H9 (cell line): ENCODE measurements around the gene MICB. TPM values are rescaled to one million over a fixed set of nuclear protein-coding genes. Genes with fewer than 3 reads are reported as not detected.

ENCODE experiments used
- DNase-seq: peaks from one replicate; pipeline ENCODE4 v3.0.0-alpha.2; 2017
- H2AFZ ChIP-seq: one replicate; pipeline ENCODE4 v1.6.1; 2013; ENCODE audit warnings: mild to moderate bottlenecking, low read length, control low read depth, moderate library complexity
- H2AK5ac ChIP-seq: 2 replicates; pipeline ENCODE4 v1.6.1; 2013; ENCODE audit warnings: low read length, control low read depth, mixed read lengths; ENCODE audit not compliant: insufficient read length
- H2BK120ac ChIP-seq: one replicate; pipeline ENCODE4 v1.6.1; 2013; ENCODE audit warnings: low read depth, mild to moderate bottlenecking, low read length, control low read depth, inconsistent platforms; ENCODE audit not compliant: poor library complexity, severe bottlenecking
- H2BK12ac ChIP-seq: 2 replicates; pipeline ENCODE4 v1.6.1; 2013; ENCODE audit warnings: low read length, control low read depth, mixed read lengths, low read depth; ENCODE audit not compliant: insufficient read length
- H2BK15ac ChIP-seq: 2 replicates; pipeline ENCODE4 v1.6.1; 2013; ENCODE audit warnings: low read depth, low read length, control low read depth
- H2BK20ac ChIP-seq: one replicate; pipeline ENCODE4 v1.6.1; 2013; ENCODE audit warnings: low read depth, mild to moderate bottlenecking, low read length, control low read depth, inconsistent platforms; ENCODE audit not compliant: poor library complexity, severe bottlenecking
- H2BK5ac ChIP-seq: 2 replicates; pipeline ENCODE4 v1.6.1; 2013; ENCODE audit warnings: low read length, control low read depth, mixed read lengths; ENCODE audit not compliant: insufficient read length
- H3K14ac ChIP-seq: 2 replicates; pipeline ENCODE4 v1.6.1; 2013; ENCODE audit warnings: low read length, control low read depth; ENCODE audit not compliant: insufficient read depth
- H3K18ac ChIP-seq: 2 replicates; pipeline ENCODE4 v1.6.1; 2013; ENCODE audit warnings: low read depth, mild to moderate bottlenecking, mixed read lengths, low read length, control low read depth; ENCODE audit not compliant: insufficient read length
- H3K23ac ChIP-seq: 2 replicates; pipeline ENCODE4 v1.6.1; 2013; ENCODE audit warnings: low read length, control low read depth, mixed read lengths, low read depth; ENCODE audit not compliant: insufficient read length
- H3K23me2 ChIP-seq: 2 replicates; pipeline ENCODE4 v1.6.1; 2013; ENCODE audit warnings: low read depth, mild to moderate bottlenecking, mixed read lengths, low read length, control low read depth; ENCODE audit not compliant: insufficient read length, poor library complexity, severe bottlenecking
- H3K27ac ChIP-seq: 2 replicates; pipeline ENCODE4 v1.5.1; 2013; ENCODE audit warnings: low read length, control low read depth, mixed read lengths, low read depth; ENCODE audit not compliant: insufficient read length
- H3K27me3 ChIP-seq: 2 replicates; pipeline ENCODE4 v1.6.1; 2013; ENCODE audit warnings: low read length, control low read depth, inconsistent platforms; ENCODE audit not compliant: insufficient read depth
- H3K4ac ChIP-seq: 2 replicates; pipeline ENCODE4 v1.6.1; 2013; ENCODE audit warnings: low read depth, mild to moderate bottlenecking, control low read depth, inconsistent platforms, low read length, moderate library complexity
- H3K4me1 ChIP-seq: 2 replicates; pipeline ENCODE4 v1.6.1; 2013; ENCODE audit warnings: low read length, control low read depth, inconsistent platforms; ENCODE audit not compliant: insufficient read depth
- H3K4me2 ChIP-seq: 2 replicates; pipeline ENCODE4 v1.6.1; 2013; ENCODE audit warnings: low read length, control low read depth, mixed read lengths; ENCODE audit not compliant: insufficient read length, insufficient read depth
- H3K56ac ChIP-seq: 2 replicates; pipeline ENCODE4 v1.6.1; 2013; ENCODE audit warnings: low read depth, mild to moderate bottlenecking, mixed read lengths, low read length, control low read depth; ENCODE audit not compliant: insufficient read length
- H3K79me1 ChIP-seq: 2 replicates; pipeline ENCODE4 v1.6.1; 2013; ENCODE audit warnings: low read depth, mild to moderate bottlenecking, moderate library complexity, low read length, control low read depth, inconsistent platforms; ENCODE audit not compliant: insufficient read depth, poor library complexity, severe bottlenecking
- H3K79me2 ChIP-seq: 2 replicates; pipeline ENCODE4 v1.6.1; 2013; ENCODE audit warnings: low read length, control low read depth, inconsistent platforms; ENCODE audit not compliant: insufficient read depth
- H3K9ac ChIP-seq: 2 replicates; pipeline ENCODE4 v1.6.1; 2013; ENCODE audit warnings: low read length, control low read depth, mixed read lengths; ENCODE audit not compliant: insufficient read length; ENCODE audit errors: extremely low read depth
- H3K9me3 ChIP-seq: one replicate; pipeline ENCODE4 v1.6.1; 2013; ENCODE audit warnings: low read depth, low read length, inconsistent platforms; ENCODE audit not compliant: control insufficient read depth
- H3T11ph ChIP-seq: one replicate; pipeline ENCODE4 v1.6.1; 2013; ENCODE audit warnings: mild to moderate bottlenecking, low read length, control low read depth, inconsistent platforms
- H4K20me1 ChIP-seq: one replicate; pipeline ENCODE4 v1.6.1; 2013; ENCODE audit not compliant: control insufficient read depth, insufficient read length, insufficient read depth
- H4K5ac ChIP-seq: 2 replicates; pipeline ENCODE4 v1.6.1; 2013; ENCODE audit warnings: low read depth, mild to moderate bottlenecking, mixed read lengths, low read length, control low read depth; ENCODE audit not compliant: insufficient read length
- H4K8ac ChIP-seq: replicated peaks from 2 replicates; pipeline ENCODE4 v1.6.1; 2013; ENCODE audit warnings: low read length, control low read depth, mixed read lengths, low read depth; ENCODE audit not compliant: insufficient read length
- H4K91ac ChIP-seq: 2 replicates; pipeline ENCODE4 v1.6.1; 2013; ENCODE audit warnings: low read depth, mild to moderate bottlenecking, moderate library complexity, mixed read lengths, low read length, control low read depth; ENCODE audit not compliant: insufficient read length
- H3K27ac Mint-ChIP-seq, 3 experiments: 2 replicates in 2 of 3; 3 replicates in 1 of 3; pipeline ENCODE4 v1.8.0; 2020 to 2021; ENCODE audit warnings: mixed read lengths in 3 of 3, mild to moderate bottlenecking in 1 of 3, moderate library complexity in 1 of 3
- H3K27me3 Mint-ChIP-seq: 2 replicates; pipeline ENCODE4 v1.8.0; 2021; ENCODE audit warnings: low read depth, mild to moderate bottlenecking, moderate library complexity, mixed read lengths
- H3K36me3 Mint-ChIP-seq, 3 experiments: 2 replicates in 2 of 3; 3 replicates in 1 of 3; pipeline ENCODE4 v1.8.0; 2020 to 2021; ENCODE audit warnings: low read depth in 3 of 3, mixed read lengths in 3 of 3; ENCODE audit not compliant: insufficient read depth in 1 of 3
- H3K4me1 Mint-ChIP-seq, 2 experiments: 2 replicates each; pipeline ENCODE4 v1.8.0; 2020; ENCODE audit warnings: mixed read lengths in 2 of 2
- H3K4me3 Mint-ChIP-seq, 2 experiments: 2 replicates in 1 of 2; 3 replicates in 1 of 2; pipeline ENCODE4 v1.8.0; 2020 to 2021; ENCODE audit warnings: mild to moderate bottlenecking in 2 of 2, mixed read lengths in 2 of 2, moderate library complexity in 1 of 2
- H3K9me3 Mint-ChIP-seq, 2 experiments: 2 replicates in 1 of 2; 3 replicates in 1 of 2; pipeline ENCODE4 v1.8.0; 2020; ENCODE audit warnings: mild to moderate bottlenecking in 2 of 2, mixed read lengths in 2 of 2, moderate library complexity in 1 of 2
- WGBS: extraction: QIAGEN DNeasy Blood & Tissue Kit; methylation state at CpG from one replicate; pipeline ENCODE4 v1.1.7; 2013; ENCODE audit warnings: missing lambda C conversion rate, low lambda C conversion rate, mixed read lengths; ENCODE audit not compliant: insufficient read length; ENCODE audit errors: extremely low coverage; 5-methylcytosine and 5-hydroxymethylcytosine counted together
- total RNA-seq: library from RNA; stranded (reverse); gene quantifications from 2 replicates; pipeline ENCODE4 v1.2.1, GENCODE V29; 2021
- TF ChIP-seq, protein P1 (sequence below): fragments of 200-600 bp; sonication (generic); conservative IDR thresholded peaks from 3 replicates; pipeline ENCODE4 v1.8.0; 2021; ENCODE audit warnings: antibody characterized with exemption, mild to moderate bottlenecking

Gene MICB
- total RNA-seq, 1 experiment from 2014 or later, result 6.2 TPM

DNA sequence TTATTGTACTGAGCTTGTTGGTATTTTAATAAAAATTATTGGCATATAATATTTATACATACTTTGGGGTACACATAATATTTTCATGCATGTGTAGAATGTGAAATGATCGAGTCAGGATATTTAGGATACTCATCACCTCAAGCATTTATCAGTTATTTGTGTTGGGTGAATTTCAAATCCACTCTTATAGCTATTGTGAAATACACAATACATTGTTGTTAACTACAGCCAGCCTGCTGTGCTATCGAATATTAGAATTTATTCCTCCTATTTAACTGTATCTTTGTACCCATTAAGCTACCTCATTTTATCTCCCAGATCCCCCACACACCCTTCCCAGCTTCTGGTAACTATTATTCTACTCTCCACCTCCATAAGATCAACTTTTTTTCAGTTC is 14.6 kb upstream of the MICB start:
- no peaks in the 10 kb centered on the region for H3K23me2 ChIP-seq
- H4K5ac ChIP-seq, result no peak overlapping the region
- no peaks in the 10 kb centered on the region for H4K20me1 ChIP-seq
- no peak for DNase-seq
- no peak overlapping the region for H3K18ac ChIP-seq
- H2AFZ ChIP-seq, result no peak overlapping the region
- H3K14ac ChIP-seq, result no peak overlapping the region
- Mint-ChIP-seq H3K36me3 (no peaks in the 10 kb centered on the region), H3K4me3 (no peak overlapping the region), H3K27ac (no peak overlapping the region), H3K27me3 (peaks cover 5% of the 10 kb centered on the region), H3K9me3 (peaks cover 0 to 3% of the 10 kb centered on the region in 2 experiments; a peak in 1 of 5 replicates), H3K4me1 (peaks cover 3 to 7% of the 10 kb centered on the region in 2 experiments)
- no peak overlapping the region for H2BK15ac ChIP-seq
- H2BK120ac ChIP-seq, result no peak overlapping the region
- no peak overlapping the region for H3K4ac ChIP-seq
- no peak overlapping the region for H3K27ac ChIP-seq
- H3K23ac ChIP-seq, result no peak overlapping the region
- no peak overlapping the region for H2BK5ac ChIP-seq
- no peak overlapping the region for H2BK12ac ChIP-seq
- H3K27me3 ChIP-seq, result no peaks in the 10 kb centered on the region
- TF ChIP-seq, protein P1, sequence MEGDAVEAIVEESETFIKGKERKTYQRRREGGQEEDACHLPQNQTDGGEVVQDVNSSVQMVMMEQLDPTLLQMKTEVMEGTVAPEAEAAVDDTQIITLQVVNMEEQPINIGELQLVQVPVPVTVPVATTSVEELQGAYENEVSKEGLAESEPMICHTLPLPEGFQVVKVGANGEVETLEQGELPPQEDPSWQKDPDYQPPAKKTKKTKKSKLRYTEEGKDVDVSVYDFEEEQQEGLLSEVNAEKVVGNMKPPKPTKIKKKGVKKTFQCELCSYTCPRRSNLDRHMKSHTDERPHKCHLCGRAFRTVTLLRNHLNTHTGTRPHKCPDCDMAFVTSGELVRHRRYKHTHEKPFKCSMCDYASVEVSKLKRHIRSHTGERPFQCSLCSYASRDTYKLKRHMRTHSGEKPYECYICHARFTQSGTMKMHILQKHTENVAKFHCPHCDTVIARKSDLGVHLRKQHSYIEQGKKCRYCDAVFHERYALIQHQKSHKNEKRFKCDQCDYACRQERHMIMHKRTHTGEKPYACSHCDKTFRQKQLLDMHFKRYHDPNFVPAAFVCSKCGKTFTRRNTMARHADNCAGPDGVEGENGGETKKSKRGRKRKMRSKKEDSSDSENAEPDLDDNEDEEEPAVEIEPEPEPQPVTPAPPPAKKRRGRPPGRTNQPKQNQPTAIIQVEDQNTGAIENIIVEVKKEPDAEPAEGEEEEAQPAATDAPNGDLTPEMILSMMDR, result no peak
- no peak overlapping the region for H3K56ac ChIP-seq
- no peaks in the 10 kb centered on the region for H3K79me1 ChIP-seq
- WGBS, result no CpG with 5 or more reads among the region's 2 CpGs
- no peak overlapping the region for H3K9ac ChIP-seq
- H2BK20ac ChIP-seq, result no peak overlapping the region
- H3K4me2 ChIP-seq, result no peak overlapping the region
- no peak overlapping the region for H4K8ac ChIP-seq
- no peak overlapping the region for H3T11ph ChIP-seq
- H3K79me2 ChIP-seq, result no peaks in the 10 kb centered on the region
- no peak overlapping the region for H4K91ac ChIP-seq
- no peak overlapping the region for H2AK5ac ChIP-seq
- H3K4me1 ChIP-seq, result no peaks in the 10 kb centered on the region; the same call in 1 of the 2 replicates
- H3K9me3 ChIP-seq, result no peaks in the 10 kb centered on the region
